HG03095 (cell line): ENCODE data around the gene MAD2L1BP.
A peak's percentile ranks its signal among the peaks of the same experiment; 100 is the strongest.
"Not testable (repeated sequence)": the region's sequence is repeated elsewhere in the genome, so short reads cannot be mapped to it uniquely, and the experiment has no call there.

Experiments
- ATAC-seq: cut with Tn5 transposase; IDR thresholded peaks from one replicate; pipeline ENCODE4 v1.9.1; 2021; ENCODE audit warnings: moderate library complexity; ENCODE audit not compliant: unreplicated experiment

Gene MAD2L1BP

GRCh38 chr6:43625393-43625992 is 10.1 kb upstream of the MAD2L1BP start:
- no peak for ATAC-seq

GRCh38 chr6:43627008-43627825 is 8.4 kb upstream of the MAD2L1BP start:
- ATAC-seq, result no peak

- ATAC-seq, result no peak
These were observed 7.1 kb upstream of the MAD2L1BP start for GRCh38 chr6:43628393-43629103.

- ATAC-seq, result peak; percentile 76
These were observed 6.5 kb upstream of the MAD2L1BP start, which contains the start of gene GTPBP2 for GRCh38 chr6:43629104-43629504. Gene GTPBP2, minus strand, starts transcription at chr6:43629264. Its CDS starts 102 bp downstream, at chr6:43629162.

- peak; percentile 64 for ATAC-seq
These were observed 5.9 kb upstream of the MAD2L1BP start for GRCh38 chr6:43629505-43630300.

GRCh38 chr6:43630980-43631619 is 4.5 kb upstream of the MAD2L1BP start:
- no peak for ATAC-seq

- ATAC-seq, result not testable (repeated sequence)
These were observed 2.6 kb upstream of the MAD2L1BP start for GRCh38 chr6:43633002-43633401.

GRCh38 chr6:43634702-43635303 is 837 bp upstream of the MAD2L1BP start:
- ATAC-seq, result no peak

- ATAC-seq, result no peak
These were observed 644 bp downstream of the MAD2L1BP start for GRCh38 chr6:43636308-43636659.

- ATAC-seq, result no peak
These were observed 4.6 kb downstream of the MAD2L1BP start for GRCh38 chr6:43639984-43640800.

- peak; percentile 58 for ATAC-seq
These were observed 9.4 kb downstream of the MAD2L1BP start, which contains the start of gene RSPH9 for GRCh38 chr6:43644940-43645612. Gene RSPH9, plus strand, starts transcription at chr6:43645036. Its CDS starts 63 bp downstream, at chr6:43645099.

GRCh38 chr6:43645613-43645964 is 9.9 kb downstream of the MAD2L1BP start:
- no peak for ATAC-seq

- no peak for ATAC-seq
These were observed 12.0 kb downstream of the MAD2L1BP start for GRCh38 chr6:43647613-43648012.

- ATAC-seq, result no peak
These were observed 12.6 kb downstream of the MAD2L1BP start for GRCh38 chr6:43648248-43648647.

- not testable (repeated sequence) for ATAC-seq
These were observed 17.2 kb downstream of the MAD2L1BP start for GRCh38 chr6:43652822-43653221.

GRCh38 chr6:43657221-43657802 is 21.7 kb downstream of the MAD2L1BP start:
- ATAC-seq, result no peak

GRCh38 chr6:43658161-43658560 is 22.5 kb downstream of the MAD2L1BP start:
- no peak for ATAC-seq

- ATAC-seq, result not testable (repeated sequence)
These were observed 27.3 kb downstream of the MAD2L1BP start for GRCh38 chr6:43662948-43663347.
